Sciatic nerve (tissue), 2 donors: ENCODE results near the gene NANP. TPM values are rescaled to one million over a fixed set of nuclear protein-coding genes. Genes with fewer than 3 reads are reported as not detected.
"Not testable (repeated sequence)": the region's sequence is repeated elsewhere in the genome, so short reads cannot be mapped to it uniquely, and the experiment has no call there.

Experiments used
- ATAC-seq: fragments of 200-7000 bp; cut with Tn5 transposase; one replicate; pipeline ENCODE4 v1.9.1; 2020; ENCODE audit warnings: mild to moderate bottlenecking, moderate library complexity
- DNase-seq: peaks from one replicate; pipeline ENCODE4 v3.0.0-alpha.2; 2020; ENCODE audit warnings: low spot score
- intact Hi-C: fragments of 100-400 bp; cut with DNase I; formaldehyde crosslinking; loops from one replicate; pipeline ENCODE4 v1.14.2; 2022
- total RNA-seq: library from RNA; stranded (reverse); fragmentation: NEBNext Ultra II Directional; extraction: Animal tissue kit (Norgen Biotek cat#: 25700); gene quantifications from one replicate; pipeline ENCODE4 v1.2.1, GENCODE V29; 2021
- donor health status: DM: no; HTN: no; CAD: no.
- donor health status: DM: no; HTN: no; CAD: no.

Gene NANP, protein sequence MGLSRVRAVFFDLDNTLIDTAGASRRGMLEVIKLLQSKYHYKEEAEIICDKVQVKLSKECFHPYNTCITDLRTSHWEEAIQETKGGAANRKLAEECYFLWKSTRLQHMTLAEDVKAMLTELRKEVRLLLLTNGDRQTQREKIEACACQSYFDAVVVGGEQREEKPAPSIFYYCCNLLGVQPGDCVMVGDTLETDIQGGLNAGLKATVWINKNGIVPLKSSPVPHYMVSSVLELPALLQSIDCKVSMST
- 4.6 TPM for total RNA-seq

DNA sequence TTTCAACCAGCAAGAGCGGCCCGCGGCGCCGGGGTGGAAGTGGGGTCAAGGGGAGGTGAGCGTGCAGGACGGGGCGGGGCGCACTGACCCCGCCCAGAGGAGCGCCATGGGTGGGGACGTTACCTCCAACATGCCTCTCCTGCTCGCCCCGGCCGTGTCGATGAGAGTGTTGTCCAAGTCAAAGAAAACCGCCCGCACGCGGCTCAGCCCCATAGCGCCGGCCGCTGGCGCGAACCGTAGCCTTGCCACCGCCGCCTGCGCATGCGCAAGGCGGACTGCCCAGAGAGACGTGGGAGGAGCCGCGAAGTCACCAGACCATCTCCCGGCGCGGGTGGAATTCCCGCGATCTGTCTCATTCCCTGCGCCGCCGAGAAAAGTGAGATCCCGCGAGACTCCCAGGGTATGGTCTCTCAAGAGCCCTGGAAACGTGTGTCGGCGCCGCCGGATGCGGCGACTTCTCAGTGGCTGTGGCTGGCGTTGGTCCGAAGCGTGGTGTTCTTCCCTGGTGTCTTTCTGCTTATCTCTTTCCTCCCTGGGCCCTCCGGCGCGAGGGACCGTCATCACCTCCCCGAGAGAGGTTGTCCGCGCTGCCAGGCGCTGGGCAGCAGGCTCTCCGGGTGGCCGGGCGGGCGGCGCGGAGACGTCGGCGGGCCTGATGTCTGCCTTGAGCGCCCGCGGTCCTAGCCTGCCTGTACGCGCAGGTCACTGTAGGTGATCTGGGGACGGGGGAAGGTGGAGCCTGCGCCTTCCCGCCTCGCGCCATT, at the start of gene NANP:
Gene NANP (minus strand): TSS at position 279 of the 764 bp plus-strand sequence. CDS start 66 bp downstream, at position 213.
- DNase-seq (peak; percentile 97), ATAC-seq (peak; percentile 98)
- intact Hi-C loops, result no loop called here

DNA sequence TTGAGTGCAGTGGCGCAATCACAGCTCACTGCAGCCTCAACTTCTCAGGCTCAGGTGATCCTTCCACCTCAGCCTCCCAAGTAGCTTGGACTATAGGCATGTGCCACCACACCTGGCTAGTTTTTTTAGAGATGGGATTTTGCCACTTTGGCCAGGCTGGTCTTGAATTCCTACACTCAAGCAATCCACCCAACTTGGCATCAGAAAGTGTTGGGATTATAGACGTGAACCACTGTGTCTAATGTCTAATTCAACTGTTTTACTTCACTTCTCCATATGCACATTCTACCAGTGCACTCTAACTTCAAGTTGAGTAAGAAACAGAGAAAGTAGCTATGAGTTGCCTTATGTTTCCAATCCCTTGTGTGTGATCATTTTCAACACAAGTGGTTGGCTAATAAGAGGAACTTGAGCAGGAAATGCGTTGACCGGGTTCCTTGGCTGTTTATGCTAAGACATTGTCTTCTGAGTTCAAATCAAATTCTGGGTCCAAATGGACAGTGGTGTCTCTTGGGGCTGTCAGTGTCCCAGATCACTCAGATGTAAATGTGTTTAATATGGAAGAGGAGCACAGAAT, 48.9 kb upstream of the NANP start:
- intact Hi-C loops, result no loop called here
- DNase-seq, result no peak
- no peak for ATAC-seq

DNA sequence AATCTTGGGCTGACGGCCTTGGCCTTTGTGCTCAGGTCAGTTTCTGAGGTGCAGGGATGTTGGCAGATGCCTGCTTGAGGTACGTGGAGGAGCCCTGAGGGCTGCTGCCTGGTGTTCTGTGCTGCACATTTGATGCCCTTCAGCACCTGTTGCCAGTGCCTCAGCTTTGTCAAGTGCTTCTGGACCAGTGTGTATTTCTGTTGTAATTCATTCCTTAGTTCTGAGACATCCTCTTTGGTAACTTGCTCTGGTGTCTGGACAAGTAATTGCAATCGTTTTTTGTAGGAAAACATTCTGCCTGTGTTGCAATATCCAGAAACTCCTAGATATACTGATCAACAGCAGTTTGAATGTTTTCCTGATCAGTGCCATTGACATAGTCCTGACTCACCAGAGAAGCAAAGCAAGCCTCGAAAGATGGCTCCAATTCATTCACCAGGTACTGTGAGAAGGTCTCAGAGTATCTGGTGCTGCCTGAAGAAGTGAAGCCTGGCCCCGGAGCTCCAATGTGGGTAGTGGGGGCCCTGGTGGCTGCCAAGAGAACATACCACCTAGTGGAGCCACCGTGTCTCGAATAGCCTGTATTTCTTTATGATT, 46.1 kb upstream of the NANP start:
- DNase-seq (no peak), ATAC-seq (peak; percentile 41)
- intact Hi-C loops, result no loop called here

DNA sequence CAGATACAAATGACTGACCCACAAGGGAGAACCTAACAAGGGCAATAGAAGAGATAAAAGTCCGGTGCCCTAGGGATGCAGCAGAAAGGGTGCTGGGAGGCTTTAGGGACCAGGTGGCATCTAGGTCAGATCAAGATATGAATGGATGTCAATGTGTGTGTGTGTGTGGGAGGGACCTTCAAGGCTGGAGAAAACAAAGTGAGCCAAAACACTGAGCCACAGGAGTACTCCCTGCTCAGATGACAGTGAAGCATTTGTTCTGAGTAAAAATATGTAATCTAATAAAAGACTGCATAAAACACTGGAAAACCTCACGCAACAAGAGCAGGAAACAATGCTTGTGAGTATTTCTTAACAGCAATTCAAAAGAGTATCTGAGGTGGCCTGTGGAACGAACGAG, 44.6 kb upstream of the NANP start:
- no peak for DNase-seq
- no peak for ATAC-seq
- intact Hi-C loops, result no loop called here

DNA sequence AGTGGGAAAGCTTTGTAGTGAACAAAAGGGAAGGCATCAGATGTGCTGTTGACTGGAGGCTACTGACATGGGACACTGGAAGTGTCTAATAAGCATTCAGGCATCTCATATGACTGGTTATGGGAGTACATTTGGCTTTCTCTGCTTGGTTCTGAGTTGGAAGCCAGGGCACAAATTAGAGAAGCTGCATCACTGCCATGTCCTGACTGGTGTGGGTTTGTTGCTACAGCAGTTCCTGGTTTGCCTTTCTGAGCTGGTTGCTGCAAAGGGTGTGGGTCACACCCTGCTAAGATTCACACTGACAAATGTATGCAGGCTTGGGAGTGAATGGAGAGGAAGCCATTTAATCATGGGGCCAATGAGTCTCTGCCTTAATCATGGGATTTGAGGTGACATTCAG, 36.2 kb upstream of the NANP start:
- ATAC-seq (no peak), DNase-seq (no peak)
- intact Hi-C loops, result no loop called here

DNA sequence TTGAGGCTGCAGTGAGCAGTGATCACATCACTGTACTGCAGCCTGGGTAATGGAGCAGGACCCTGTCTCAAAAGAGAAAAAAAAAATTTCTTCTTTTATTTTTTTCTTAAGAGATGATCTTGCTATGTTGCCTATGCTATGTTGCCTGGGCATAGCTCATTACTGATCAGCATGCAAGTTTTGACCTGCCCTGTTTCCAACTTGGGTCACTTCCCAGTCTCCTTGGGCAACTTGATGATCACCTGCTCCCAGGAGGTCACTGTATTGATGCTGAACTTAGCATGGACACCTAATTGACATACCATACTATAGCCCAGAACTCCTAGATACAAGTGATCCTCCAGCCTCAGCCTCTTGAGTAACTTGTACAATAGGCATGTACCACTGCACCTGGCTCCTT, 30.7 kb upstream of the NANP start:
- intact Hi-C loops, result no loop called here
- DNase-seq, result no peak

DNA sequence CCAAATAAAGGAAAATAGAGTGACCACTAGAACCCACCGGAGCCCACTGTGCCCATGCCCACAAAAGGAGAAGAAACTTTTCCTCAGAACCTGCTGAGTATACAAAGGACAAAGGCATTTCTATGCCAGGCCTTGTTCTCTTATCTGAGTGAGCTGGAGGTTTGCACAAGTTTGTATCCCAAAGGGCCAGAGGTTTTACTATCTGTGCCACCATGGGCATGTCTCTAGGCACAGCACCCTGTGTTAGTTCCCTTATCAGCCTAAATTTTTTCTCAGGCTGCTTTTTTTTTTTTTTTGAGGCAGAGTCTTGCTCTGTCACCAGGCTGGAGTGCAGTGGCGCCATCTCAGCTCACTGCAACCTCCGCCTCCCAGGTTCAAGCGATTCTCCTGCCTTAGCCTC, 29.1 kb upstream of the NANP start:
- intact Hi-C loops, DNase-seq: not testable (repeated sequence)

More for the DNA sequence above, 30.7 kb upstream of the NANP start:
- no peak for ATAC-seq

DNA sequence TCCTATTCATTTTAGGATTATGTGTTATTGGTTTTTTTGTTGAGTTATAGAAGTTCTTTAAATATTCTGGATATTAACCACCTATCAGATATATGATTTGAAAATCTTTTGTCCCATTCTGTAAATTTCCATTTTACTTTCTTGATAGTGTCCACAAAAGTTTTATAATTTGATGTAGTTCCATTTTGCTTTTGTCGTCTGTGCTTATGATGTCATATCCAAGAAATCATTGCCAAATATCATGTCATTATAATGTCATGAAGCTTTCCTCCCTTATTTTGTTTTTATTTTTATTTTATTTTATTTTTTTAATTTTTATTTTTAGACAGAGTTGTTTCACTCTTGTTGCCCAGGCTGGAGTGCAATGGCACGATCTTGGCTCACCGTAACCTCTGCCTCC, 21.0 kb upstream of the NANP start:
- ATAC-seq (no peak), DNase-seq (no peak)
- intact Hi-C loops, result no loop called here

More for the DNA sequence above, 29.1 kb upstream of the NANP start:
- not testable (repeated sequence) for ATAC-seq

DNA sequence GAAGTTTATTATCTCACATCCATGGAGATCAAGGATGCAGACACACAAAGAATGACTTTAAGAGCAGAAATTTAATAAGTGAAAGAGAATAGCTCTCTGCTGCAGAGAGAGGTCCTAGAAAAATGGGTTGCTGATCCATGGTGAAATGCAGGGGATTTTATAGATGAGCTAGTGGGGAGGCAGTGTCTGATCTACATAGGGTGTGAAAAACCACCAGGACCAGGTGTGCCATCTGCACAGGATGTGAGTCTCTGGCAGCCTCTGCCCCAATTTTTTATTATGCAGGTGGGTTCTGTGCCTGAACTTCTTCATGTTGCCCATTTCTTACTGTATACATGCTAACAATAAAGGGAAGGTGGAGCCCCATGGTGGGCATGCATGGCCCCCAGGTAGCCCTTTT, 19.9 kb upstream of the NANP start:
- intact Hi-C loops, result no loop called here
- DNase-seq, result no peak
- no peak for ATAC-seq

DNA sequence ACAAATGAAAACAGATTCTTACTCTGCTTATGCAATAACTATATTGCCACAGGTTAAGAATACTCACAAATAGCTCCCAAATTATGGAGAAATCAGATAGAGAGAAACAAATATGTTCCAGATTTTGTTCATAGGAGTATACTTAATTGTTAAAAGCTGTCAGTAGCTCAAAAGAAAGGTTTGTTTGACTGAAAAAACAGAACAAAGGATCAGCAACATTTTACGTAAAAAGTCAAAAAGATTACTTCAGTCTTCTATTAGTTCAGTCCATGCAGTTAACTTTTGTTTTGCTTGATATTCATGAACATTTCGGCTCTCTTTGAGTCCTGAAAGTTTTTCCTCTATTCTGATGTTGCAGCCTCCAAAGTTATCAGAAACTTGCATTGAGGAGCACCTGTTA, 13.4 kb upstream of the NANP start:
- no peak for DNase-seq
- ATAC-seq, result no peak
- intact Hi-C loops, result no loop called here

DNA sequence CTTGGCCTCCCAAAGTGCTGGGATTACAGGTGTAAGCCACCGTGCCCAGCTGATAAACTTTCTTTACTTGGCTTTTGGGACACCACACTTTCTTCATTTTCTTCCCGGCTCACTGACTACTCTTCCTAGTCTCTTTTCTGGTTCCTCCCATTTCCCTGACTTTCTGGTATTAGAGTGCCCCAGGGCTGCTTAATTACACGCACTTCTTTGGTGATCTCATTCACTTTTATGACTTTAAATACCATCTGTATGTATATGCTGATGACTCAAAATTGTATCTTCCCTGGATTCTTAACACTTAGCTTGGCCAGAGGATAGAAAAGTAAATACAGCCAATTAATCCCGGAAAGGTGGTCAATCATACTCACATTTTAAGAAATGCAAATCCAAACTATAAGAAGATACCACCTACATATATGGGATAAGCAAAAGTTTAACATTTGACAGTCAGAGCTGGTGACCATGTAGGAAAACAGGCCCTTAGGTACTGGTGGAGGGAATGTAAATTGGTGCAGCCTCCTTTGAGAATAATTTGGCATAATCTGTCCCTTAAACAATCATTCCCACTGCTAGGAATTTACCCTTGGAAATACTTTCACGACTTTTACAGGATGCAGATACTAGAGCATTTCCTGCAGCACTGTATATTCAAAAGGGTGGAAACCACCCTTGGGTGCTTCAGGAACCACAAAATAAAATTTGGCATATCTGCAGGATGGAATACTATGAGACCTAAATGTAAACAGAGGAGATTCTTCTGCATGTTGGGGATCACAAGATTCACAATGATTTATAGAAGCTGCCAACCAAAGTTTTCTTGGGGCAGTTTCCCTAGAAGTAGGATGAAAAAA, 9.4 kb upstream of the NANP start:
- no peak for DNase-seq
- ATAC-seq, result no peak
- intact Hi-C loops, result no loop called here

DNA sequence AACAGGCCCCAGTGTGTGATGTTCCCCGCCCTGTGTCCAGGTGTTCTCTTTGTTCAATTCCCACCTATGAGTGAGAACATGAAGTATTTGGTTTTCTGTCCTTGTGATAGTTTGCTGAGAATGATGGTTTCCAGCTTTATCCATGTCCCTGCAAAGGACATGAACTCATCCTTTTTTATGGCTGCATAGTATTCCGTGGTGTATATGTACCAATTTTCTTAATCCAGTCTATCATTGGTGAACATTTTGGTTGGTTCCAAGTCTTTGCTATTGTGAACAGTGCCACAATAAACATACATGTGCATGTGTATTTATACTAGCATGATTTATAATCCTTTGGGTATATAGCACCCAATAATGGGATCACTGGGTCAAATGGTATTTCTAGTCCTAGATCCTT, 6.8 kb upstream of the NANP start:
- ATAC-seq, intact Hi-C loops, DNase-seq: not testable (repeated sequence)

DNA sequence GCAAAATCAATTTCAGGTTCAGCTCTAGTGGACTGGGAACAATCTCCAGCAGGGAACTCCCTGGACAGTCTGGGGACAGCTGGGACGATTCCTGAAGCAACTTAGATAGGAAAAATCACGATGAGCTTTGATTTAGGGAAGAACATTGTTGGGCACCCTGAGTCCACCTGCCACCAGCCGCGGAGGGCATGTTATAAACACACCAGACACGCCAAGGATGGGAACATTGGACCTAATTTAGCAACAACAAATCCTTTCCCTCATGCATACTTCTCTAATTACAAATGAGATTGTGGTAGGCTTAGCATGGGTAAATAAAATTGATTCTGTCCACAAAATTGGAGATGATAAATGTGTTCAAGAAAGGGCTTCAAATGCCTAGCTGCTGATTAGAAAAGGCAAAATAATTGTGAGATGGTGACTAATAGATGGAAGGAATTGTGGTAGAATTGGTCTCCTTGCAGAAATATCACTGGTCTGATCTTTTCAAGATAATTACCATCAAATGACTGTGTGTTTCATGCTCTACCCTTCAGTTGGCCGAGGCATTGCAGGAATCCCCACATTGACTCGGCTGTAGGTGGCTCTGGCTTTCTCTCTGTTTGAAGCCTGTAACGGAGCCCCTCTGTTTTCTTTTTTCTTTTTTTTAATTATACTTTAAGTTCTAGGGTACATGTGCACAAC, 6.1 kb upstream of the NANP start:
- ATAC-seq (no peak), DNase-seq (no peak)
- intact Hi-C loops, result no loop called here

DNA sequence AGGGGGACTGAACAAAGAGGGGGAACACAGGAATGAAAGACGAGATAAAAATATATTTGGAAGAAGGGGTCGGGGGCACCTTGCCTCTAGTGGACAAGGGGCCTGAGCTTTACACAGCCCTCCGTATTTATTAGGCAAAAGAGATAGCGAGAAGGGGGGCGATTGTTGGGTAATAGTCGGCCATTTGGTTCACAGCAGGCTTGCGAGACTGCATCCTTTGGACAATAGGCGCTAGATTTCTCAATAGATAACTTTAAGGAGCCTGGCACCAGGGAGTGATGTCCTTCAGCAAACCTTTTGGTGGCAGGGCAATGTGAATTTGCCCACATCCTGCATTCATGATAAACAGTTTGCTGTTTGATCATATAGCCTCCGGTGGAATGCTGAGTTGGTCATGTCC, 3.0 kb upstream of the NANP start:
- intact Hi-C loops, result no loop called here
- ATAC-seq, result no peak

DNA sequence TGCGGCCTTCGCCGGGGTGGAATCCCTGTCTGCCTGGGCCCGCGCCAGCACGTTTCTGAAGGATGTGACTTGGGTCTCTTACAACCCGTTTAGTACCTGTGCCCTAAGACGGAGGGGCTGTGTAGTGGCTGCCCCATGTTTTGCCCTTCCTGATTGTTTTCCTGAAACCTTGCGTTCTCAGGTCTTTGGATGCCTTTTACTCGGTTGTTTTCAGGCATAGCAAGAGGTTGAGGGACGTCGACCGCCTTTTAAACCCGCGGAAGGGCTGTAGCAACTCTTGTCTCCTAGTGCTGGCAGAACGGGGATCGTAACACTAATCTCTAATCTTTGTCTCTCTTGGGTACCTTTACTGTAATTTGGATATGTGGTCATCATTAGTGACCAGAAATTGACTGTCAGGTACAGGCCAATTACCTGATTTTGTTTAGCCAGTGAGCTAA, 706 bp upstream of the NANP start:
- no peak for ATAC-seq
- DNase-seq, result no peak
- intact Hi-C loops, result no loop called here

More for the DNA sequence above, 3.0 kb upstream of the NANP start:
- no peak for DNase-seq

DNA sequence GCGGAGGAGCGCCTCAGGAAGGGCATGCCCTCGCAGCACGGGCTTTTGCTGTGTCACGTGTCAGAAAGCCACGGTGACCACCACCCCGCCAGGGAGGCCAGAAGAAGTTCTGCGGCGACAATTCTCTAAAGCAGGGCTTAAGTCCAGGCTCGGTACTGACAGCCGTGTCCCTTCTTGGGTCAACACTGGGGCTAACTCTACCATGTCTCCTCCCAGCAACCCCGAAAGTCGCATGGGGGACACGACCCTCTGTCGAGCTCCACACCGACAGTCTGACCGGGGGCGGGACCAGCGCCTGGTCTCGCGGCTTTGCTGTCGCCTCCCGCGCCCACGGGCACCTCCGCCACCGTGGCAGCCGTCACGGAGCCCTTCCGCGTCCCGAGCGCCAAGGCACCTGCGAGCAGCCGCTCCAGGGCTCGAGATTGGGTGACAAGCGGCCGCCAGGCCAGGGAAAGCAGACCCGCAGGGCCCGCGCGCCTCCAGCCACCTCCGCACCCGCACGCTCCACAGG, 534 bp downstream of the NANP start:
- ATAC-seq, result no peak
- intact Hi-C loops, result no loop called here

DNA sequence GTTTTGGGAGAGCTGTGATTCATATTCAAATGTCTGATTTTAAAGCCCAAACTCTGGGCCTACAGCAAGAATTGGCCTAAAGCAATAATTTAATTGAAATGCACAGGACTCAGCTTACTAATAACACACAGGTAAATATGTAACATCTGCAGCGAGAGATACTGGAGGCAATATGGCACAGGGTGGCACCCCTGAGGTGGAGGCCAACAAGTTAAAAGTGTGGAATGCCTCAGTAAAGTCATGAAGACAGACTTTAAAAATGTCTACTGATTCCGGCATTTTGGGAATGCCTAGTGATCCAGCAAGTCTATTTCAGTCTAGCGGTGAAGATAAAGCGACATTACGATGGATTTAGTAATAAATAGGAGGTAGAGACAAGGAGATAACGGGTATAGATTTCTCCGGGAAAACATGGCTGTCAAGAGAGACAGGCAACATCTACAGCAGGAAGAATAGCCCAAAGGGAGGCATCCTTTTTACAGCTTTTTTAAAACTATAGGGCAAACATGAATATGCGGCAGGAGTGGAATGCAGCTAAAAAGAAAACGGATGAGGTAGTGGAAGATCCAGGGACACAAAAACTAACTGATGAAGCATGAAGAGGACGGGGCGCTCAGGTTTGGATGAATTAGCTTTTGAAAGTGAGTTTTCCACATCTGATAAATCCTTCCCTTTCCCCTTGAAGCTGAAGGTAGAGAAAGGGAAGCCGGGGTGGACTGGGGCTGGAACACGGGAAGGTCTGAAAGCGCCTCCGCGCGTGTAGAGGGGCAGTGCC, 1.2 kb downstream of the NANP start:
- DNase-seq (no peak), ATAC-seq (peak; percentile 54)
- intact Hi-C loops, result no loop called here

More for the DNA sequence above, 534 bp downstream of the NANP start:
- DNase-seq, result peak; percentile 70
